ENCODE results near the gene ARHGAP26.

- TF ChIP-seq RCOR1 (IDR thresholded peaks at IDR 0.05; ENCODE audit: insufficient replicate concordance, low read length) (no peak), POLR2A (IDR thresholded peaks at IDR 0.05; ENCODE audit: low read depth, low read length) (no peak), CTCF (conservative IDR thresholded peaks at IDR 0.05; ENCODE audit: low read depth, low read length) (no peak), BHLHE40 (IDR thresholded peaks at IDR 0.05; ENCODE audit: low read depth, low read length) (no peak), MAFK (IDR thresholded peaks at IDR 0.05; ENCODE audit: low read depth, low read length) (no peak)
Observed at GRCh38 chr5:142814122-142814521, 43.9 kb downstream of the ARHGAP26 start.
